GM18861 (cell line): ENCODE results near the gene FBL.

Source experiments
- ATAC-seq: cut with Tn5 transposase; IDR thresholded peaks from one replicate; pipeline ENCODE4 v1.9.1; 2021; ENCODE audit not compliant: unreplicated experiment

Gene FBL

GRCh38 chr19:39843919-39844793 is 2.0 kb downstream of the FBL start:
- no peak for ATAC-seq

- no peak for ATAC-seq
Measured at GRCh38 chr19:39842693-39843435, 3.3 kb downstream of the FBL start.

- ATAC-seq, result no peak
Measured at GRCh38 chr19:39841041-39841440, 5.1 kb downstream of the FBL start.

GRCh38 chr19:39840492-39840891 is 5.7 kb downstream of the FBL start:
- no peak for ATAC-seq

- ATAC-seq, result no peak
Measured at GRCh38 chr19:39839678-39840327, 6.4 kb downstream of the FBL start.

GRCh38 chr19:39838569-39838968 is 7.6 kb downstream of the FBL start:
- no peak for ATAC-seq

- no peak for ATAC-seq
Measured at GRCh38 chr19:39837978-39838377, 8.2 kb downstream of the FBL start.

- no peak for ATAC-seq
Measured at GRCh38 chr19:39834287-39834841, 11.8 kb downstream of the FBL start.

- peak; percentile 69 for ATAC-seq
Measured at GRCh38 chr19:39833464-39834286, 12.5 kb downstream of the FBL start, which contains the start of gene DYRK1B. Gene DYRK1B, minus strand, starts transcription at chr19:39834162. Its CDS starts 2,295 bp downstream, at chr19:39831867.

- no peak for ATAC-seq
Measured at GRCh38 chr19:39833160-39833463, 13.1 kb downstream of the FBL start.

- ATAC-seq, result no peak
Measured at GRCh38 chr19:39832341-39833083, 13.7 kb downstream of the FBL start.

- no peak for ATAC-seq
Measured at GRCh38 chr19:39831679-39832078, 14.5 kb downstream of the FBL start.

- no peak for ATAC-seq
Measured at GRCh38 chr19:39830847-39831246, 15.3 kb downstream of the FBL start.

- no peak for ATAC-seq
Measured at GRCh38 chr19:39830406-39830805, 15.8 kb downstream of the FBL start.

- ATAC-seq, result no peak
Measured at GRCh38 chr19:39829702-39830275, 16.4 kb downstream of the FBL start.

GRCh38 chr19:39828654-39829032 is 17.5 kb downstream of the FBL start:
- ATAC-seq, result no peak

- no peak for ATAC-seq
Measured at GRCh38 chr19:39828015-39828653, 18.0 kb downstream of the FBL start.

GRCh38 chr19:39827216-39827615 is 19.0 kb downstream of the FBL start:
- no peak for ATAC-seq

GRCh38 chr19:39826311-39826945 is 19.8 kb downstream of the FBL start:
- ATAC-seq, result no peak
